ENCODE data around the gene UTS2. TPM values are rescaled to one million over a fixed set of nuclear protein-coding genes. Genes with fewer than 3 reads are reported as not detected.

The UTS2 gene
- total and polyA plus RNA-seq, 4 donors = 0.28 TPM; not detected in 3

DNA sequence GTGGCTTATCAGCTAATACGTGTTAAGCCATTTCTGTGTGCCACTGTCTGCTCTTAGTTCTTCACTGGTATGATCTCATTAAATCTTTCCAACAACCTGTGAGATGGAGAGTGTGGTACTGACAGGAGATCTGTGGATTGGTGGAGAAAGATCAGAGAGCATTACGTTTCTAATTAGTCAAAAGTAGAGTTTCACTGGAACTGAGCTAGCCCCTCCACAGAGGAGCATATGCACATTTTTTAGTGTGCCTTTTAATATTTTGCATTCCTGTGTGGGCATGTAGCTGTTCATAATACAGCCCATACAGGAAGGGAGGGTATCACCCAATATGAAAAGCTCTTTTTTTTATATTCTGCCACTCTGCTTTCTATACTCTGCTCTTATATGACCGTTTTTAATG, 31.6 kb downstream of the UTS2 start:
- no peaks in the 10 kb centered on the region for H3K4me1 ChIP-seq (ENCODE audit: control insufficient read depth in 4 of 4, insufficient read depth in 4 of 4, low read length in 3 of 4)
- no peak for DNase-seq (ENCODE audit: low spot score)
- 95% methylated on average over 3 of the region's 3 CpGs for WGBS
- no peaks in the 10 kb centered on the region for H3K9me3 ChIP-seq (ENCODE audit: control insufficient read depth in 4 of 4, low read length in 3 of 4)
- H3K27ac ChIP-seq (ENCODE audit: low read depth in 1 of 2, low read length in 2 of 2) = no peak overlapping the region
- no peak overlapping the region for H3K9ac ChIP-seq (ENCODE audit: low read depth in 1 of 2, low read length in 2 of 2)
- TF ChIP-seq, protein P1, sequence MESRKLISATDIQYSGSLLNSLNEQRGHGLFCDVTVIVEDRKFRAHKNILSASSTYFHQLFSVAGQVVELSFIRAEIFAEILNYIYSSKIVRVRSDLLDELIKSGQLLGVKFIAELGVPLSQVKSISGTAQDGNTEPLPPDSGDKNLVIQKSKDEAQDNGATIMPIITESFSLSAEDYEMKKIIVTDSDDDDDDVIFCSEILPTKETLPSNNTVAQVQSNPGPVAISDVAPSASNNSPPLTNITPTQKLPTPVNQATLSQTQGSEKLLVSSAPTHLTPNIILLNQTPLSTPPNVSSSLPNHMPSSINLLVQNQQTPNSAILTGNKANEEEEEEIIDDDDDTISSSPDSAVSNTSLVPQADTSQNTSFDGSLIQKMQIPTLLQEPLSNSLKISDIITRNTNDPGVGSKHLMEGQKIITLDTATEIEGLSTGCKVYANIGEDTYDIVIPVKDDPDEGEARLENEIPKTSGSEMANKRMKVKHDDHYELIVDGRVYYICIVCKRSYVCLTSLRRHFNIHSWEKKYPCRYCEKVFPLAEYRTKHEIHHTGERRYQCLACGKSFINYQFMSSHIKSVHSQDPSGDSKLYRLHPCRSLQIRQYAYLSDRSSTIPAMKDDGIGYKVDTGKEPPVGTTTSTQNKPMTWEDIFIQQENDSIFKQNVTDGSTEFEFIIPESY (IDR thresholded peaks at IDR 0.05) = no peak
- no peak for TF ChIP-seq RXRA (IDR thresholded peaks at IDR 0.05)
- H3K27me3 ChIP-seq (ENCODE audit: control insufficient read depth in 4 of 4, insufficient read depth in 4 of 4, low read length in 3 of 4) = no peaks in the 10 kb centered on the region
- H3K4me3 ChIP-seq (ENCODE audit: low read depth in 1 of 3, low read length in 3 of 3) = no peak overlapping the region
- peaks cover 5 to 84% (median 66%) of the 10 kb centered on the region in 4 donors for H3K36me3 ChIP-seq (ENCODE audit: control insufficient read depth in 4 of 4, insufficient read depth in 3 of 4, low read depth in 1 of 4, low read length in 3 of 4)

DNA sequence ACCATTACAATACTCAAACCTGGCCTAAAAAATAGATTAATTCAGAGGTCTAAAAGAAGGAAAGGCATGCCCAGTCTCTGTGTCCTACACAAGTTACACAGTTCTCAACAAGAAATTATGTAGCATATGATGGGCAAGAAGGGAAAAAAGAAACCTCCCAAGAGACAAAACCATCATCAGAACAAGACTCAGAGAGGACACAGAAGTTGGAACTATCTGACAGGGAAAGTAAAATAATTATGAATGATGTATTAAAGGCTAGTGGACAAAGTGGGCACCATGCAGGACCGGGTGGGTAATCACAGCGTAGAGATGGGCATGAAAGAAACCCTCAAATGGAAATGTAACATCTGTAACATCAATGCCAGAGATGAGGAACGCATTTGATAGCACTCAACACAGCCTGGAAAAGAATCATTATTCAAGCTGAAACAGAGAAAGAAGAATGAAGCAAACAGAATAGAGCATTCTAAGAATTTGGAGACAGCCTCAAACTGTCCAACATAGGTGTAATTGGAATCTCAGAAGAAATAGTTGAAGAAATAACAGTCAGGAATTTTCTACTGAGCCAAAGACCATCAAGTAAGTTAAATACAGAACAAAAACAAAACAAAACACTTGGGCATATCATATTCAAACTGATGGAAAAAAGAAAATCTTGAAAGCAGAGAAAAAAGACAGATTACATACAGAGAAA, 39.0 kb downstream of the UTS2 start:
- 85% methylated on average over 3 of the region's 3 CpGs for WGBS
- TF ChIP-seq, protein P2, sequence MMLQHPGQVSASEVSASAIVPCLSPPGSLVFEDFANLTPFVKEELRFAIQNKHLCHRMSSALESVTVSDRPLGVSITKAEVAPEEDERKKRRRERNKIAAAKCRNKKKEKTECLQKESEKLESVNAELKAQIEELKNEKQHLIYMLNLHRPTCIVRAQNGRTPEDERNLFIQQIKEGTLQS (IDR thresholded peaks at IDR 0.05) = no peak
- TF ChIP-seq, protein P3, sequence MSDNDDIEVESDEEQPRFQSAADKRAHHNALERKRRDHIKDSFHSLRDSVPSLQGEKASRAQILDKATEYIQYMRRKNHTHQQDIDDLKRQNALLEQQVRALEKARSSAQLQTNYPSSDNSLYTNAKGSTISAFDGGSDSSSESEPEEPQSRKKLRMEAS (IDR thresholded peaks at IDR 0.05) = no peak
- TF ChIP-seq, protein P1 (IDR thresholded peaks at IDR 0.05) = no peak
- no peak for TF ChIP-seq JUND (IDR thresholded peaks at IDR 0.05)
- no peak for TF ChIP-seq HNF4G (IDR thresholded peaks at IDR 0.05)
- TF ChIP-seq FOXA1 (IDR thresholded peaks at IDR 0.05) = no peak
- no peak for TF ChIP-seq FOXA2 (IDR thresholded peaks at IDR 0.05)
- TF ChIP-seq HNF4A (conservative IDR thresholded peaks at IDR 0.05) = no peak
- TF ChIP-seq, protein P4, sequence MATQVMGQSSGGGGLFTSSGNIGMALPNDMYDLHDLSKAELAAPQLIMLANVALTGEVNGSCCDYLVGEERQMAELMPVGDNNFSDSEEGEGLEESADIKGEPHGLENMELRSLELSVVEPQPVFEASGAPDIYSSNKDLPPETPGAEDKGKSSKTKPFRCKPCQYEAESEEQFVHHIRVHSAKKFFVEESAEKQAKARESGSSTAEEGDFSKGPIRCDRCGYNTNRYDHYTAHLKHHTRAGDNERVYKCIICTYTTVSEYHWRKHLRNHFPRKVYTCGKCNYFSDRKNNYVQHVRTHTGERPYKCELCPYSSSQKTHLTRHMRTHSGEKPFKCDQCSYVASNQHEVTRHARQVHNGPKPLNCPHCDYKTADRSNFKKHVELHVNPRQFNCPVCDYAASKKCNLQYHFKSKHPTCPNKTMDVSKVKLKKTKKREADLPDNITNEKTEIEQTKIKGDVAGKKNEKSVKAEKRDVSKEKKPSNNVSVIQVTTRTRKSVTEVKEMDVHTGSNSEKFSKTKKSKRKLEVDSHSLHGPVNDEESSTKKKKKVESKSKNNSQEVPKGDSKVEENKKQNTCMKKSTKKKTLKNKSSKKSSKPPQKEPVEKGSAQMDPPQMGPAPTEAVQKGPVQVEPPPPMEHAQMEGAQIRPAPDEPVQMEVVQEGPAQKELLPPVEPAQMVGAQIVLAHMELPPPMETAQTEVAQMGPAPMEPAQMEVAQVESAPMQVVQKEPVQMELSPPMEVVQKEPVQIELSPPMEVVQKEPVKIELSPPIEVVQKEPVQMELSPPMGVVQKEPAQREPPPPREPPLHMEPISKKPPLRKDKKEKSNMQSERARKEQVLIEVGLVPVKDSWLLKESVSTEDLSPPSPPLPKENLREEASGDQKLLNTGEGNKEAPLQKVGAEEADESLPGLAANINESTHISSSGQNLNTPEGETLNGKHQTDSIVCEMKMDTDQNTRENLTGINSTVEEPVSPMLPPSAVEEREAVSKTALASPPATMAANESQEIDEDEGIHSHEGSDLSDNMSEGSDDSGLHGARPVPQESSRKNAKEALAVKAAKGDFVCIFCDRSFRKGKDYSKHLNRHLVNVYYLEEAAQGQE (IDR thresholded peaks at IDR 0.05) = no peak
- Histone ChIP-seq H3K36me3 (ENCODE audit: control insufficient read depth in 4 of 4, insufficient read depth in 3 of 4, low read depth in 1 of 4, low read length in 3 of 4) (peaks cover 8 to 82% (median 66%) of the 10 kb centered on the region in 4 donors), H3K27me3 (ENCODE audit: control insufficient read depth in 4 of 4, insufficient read depth in 4 of 4, low read length in 3 of 4) (no peaks in the 10 kb centered on the region), H3K9me3 (ENCODE audit: control insufficient read depth in 4 of 4, low read length in 3 of 4) (peaks cover 0 to 9% (median 4%) of the 10 kb centered on the region in 4 donors), H3K27ac (ENCODE audit: low read depth in 1 of 2, low read length in 2 of 2) (no peak overlapping the region), H3K4me1 (ENCODE audit: control insufficient read depth in 4 of 4, insufficient read depth in 4 of 4, low read length in 3 of 4) (no peaks in the 10 kb centered on the region), H3K4me3 (ENCODE audit: low read depth in 1 of 3, low read length in 3 of 3) (no peak overlapping the region), H3K9ac (ENCODE audit: low read depth in 1 of 2, low read length in 2 of 2) (no peak overlapping the region)
- no peak for DNase-seq (ENCODE audit: low spot score)

Data from liver (tissue), 9 donors.